ENCODE results near the gene COL4A1.

DNA sequence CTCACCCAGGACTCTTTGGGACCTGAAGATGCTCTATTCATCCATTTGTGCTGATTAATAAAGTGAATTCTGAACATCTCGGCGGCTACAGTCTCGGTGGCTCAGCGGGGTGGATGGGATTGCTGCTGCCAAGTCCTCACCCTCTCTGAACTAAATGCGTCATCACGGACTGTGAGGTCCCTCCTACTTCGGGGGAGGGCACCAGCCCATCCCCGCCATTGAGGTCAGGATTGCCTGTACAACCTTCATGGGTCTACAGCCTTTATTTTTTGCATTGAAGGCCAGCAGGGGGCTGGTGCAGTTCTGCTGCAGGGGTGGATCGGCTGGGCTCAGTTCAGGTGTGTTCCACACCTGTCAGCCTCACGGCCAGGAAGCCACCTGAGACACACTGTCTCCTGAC is 181.8 kb downstream of the COL4A1 start:
- TF ChIP-seq, protein P1, sequence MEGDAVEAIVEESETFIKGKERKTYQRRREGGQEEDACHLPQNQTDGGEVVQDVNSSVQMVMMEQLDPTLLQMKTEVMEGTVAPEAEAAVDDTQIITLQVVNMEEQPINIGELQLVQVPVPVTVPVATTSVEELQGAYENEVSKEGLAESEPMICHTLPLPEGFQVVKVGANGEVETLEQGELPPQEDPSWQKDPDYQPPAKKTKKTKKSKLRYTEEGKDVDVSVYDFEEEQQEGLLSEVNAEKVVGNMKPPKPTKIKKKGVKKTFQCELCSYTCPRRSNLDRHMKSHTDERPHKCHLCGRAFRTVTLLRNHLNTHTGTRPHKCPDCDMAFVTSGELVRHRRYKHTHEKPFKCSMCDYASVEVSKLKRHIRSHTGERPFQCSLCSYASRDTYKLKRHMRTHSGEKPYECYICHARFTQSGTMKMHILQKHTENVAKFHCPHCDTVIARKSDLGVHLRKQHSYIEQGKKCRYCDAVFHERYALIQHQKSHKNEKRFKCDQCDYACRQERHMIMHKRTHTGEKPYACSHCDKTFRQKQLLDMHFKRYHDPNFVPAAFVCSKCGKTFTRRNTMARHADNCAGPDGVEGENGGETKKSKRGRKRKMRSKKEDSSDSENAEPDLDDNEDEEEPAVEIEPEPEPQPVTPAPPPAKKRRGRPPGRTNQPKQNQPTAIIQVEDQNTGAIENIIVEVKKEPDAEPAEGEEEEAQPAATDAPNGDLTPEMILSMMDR (IDR thresholded peaks at IDR 0.05): no peak
- no peak for TF ChIP-seq POLR2A (IDR thresholded peaks at IDR 0.05; ENCODE audit: low read length)
- TF ChIP-seq MAFK (IDR thresholded peaks at IDR 0.05; ENCODE audit: partially characterized antibody): no peak
- TF ChIP-seq PHF8 (IDR thresholded peaks at IDR 0.05; ENCODE audit: borderline replicate concordance, low read depth): no peak
- no peak for TF ChIP-seq MAZ (IDR thresholded peaks at IDR 0.05; ENCODE audit: borderline replicate concordance, low read depth, low read length)
- TF ChIP-seq KDM1A (IDR thresholded peaks at IDR 0.05; ENCODE audit: low read depth): no peak
- TF ChIP-seq, protein P2, sequence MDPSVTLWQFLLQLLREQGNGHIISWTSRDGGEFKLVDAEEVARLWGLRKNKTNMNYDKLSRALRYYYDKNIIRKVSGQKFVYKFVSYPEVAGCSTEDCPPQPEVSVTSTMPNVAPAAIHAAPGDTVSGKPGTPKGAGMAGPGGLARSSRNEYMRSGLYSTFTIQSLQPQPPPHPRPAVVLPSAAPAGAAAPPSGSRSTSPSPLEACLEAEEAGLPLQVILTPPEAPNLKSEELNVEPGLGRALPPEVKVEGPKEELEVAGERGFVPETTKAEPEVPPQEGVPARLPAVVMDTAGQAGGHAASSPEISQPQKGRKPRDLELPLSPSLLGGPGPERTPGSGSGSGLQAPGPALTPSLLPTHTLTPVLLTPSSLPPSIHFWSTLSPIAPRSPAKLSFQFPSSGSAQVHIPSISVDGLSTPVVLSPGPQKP (IDR thresholded peaks at IDR 0.05; ENCODE audit: low read depth, low read length): no peak
- TF ChIP-seq, protein P3, sequence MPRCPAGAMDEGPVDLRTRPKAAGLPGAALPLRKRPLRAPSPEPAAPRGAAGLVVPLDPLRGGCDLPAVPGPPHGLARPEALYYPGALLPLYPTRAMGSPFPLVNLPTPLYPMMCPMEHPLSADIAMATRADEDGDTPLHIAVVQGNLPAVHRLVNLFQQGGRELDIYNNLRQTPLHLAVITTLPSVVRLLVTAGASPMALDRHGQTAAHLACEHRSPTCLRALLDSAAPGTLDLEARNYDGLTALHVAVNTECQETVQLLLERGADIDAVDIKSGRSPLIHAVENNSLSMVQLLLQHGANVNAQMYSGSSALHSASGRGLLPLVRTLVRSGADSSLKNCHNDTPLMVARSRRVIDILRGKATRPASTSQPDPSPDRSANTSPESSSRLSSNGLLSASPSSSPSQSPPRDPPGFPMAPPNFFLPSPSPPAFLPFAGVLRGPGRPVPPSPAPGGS (IDR thresholded peaks at IDR 0.05): no peak
- TF ChIP-seq CEBPB (IDR thresholded peaks at IDR 0.05): no peak
- no peak for TF ChIP-seq JUNB (IDR thresholded peaks at IDR 0.05)

All from A549 (cell line).